Measurements from ENCODE around the gene DUSP11.

- TF ChIP-seq CTCF (IDR thresholded peaks at IDR 0.05), result no peak
- no peak for TF ChIP-seq POLR2A (IDR thresholded peaks at IDR 0.05)
Observed at GRCh38 chr2:73759285-73759764, 20.6 kb downstream of the DUSP11 start.

All from uterus (tissue), 2 donors.